ENCODE results near the gene PI4KA.

DNA sequence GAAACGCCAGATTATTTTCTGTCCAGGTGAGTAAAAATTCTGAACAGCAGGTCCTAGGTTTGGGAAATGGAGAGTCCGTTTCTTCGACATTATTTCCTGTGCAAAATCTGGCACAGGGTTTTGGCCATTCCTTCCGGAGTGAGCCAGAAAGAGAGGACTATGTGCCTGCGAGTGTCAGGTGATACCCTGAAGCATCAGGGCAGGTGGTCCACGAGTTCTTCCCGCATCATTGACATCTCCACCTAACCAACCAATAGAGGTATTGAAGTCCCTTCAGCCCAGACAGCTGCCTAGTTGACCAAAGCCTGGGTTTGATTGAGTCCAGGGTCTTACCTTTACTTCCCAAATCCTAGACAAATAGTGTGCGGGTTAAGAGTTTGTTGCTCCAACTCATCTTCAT is 1.0 kb upstream of the PI4KA start:
- TF ChIP-seq JUND (IDR thresholded peaks at IDR 0.05) (no peak), RAD21 (IDR thresholded peaks at IDR 0.05) (no peak), EGR1 (IDR thresholded peaks at IDR 0.05; ENCODE audit: low read depth in 2 of 2) (no peak), GABPA (IDR thresholded peaks at IDR 0.05 in 1 of 2, conservative IDR thresholded peaks at IDR 0.05 in 1 of 2) (no peak)
- TF ChIP-seq, protein P1, sequence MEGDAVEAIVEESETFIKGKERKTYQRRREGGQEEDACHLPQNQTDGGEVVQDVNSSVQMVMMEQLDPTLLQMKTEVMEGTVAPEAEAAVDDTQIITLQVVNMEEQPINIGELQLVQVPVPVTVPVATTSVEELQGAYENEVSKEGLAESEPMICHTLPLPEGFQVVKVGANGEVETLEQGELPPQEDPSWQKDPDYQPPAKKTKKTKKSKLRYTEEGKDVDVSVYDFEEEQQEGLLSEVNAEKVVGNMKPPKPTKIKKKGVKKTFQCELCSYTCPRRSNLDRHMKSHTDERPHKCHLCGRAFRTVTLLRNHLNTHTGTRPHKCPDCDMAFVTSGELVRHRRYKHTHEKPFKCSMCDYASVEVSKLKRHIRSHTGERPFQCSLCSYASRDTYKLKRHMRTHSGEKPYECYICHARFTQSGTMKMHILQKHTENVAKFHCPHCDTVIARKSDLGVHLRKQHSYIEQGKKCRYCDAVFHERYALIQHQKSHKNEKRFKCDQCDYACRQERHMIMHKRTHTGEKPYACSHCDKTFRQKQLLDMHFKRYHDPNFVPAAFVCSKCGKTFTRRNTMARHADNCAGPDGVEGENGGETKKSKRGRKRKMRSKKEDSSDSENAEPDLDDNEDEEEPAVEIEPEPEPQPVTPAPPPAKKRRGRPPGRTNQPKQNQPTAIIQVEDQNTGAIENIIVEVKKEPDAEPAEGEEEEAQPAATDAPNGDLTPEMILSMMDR (IDR thresholded peaks at IDR 0.05; ENCODE audit: low read depth, low read length, missing input control) = no peak
- TF ChIP-seq, protein P2, sequence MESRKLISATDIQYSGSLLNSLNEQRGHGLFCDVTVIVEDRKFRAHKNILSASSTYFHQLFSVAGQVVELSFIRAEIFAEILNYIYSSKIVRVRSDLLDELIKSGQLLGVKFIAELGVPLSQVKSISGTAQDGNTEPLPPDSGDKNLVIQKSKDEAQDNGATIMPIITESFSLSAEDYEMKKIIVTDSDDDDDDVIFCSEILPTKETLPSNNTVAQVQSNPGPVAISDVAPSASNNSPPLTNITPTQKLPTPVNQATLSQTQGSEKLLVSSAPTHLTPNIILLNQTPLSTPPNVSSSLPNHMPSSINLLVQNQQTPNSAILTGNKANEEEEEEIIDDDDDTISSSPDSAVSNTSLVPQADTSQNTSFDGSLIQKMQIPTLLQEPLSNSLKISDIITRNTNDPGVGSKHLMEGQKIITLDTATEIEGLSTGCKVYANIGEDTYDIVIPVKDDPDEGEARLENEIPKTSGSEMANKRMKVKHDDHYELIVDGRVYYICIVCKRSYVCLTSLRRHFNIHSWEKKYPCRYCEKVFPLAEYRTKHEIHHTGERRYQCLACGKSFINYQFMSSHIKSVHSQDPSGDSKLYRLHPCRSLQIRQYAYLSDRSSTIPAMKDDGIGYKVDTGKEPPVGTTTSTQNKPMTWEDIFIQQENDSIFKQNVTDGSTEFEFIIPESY (IDR thresholded peaks at IDR 0.05) = no peak

Measured in liver (tissue), 3 donors.